T-helper 2 cell treated with Interferon-gamma antibody and Interleukin-4, amounts not matched to agents 100 ng/mL and 5 ng/mL, for 36 hours (primary cell): Measurements from ENCODE around the gene CFAP20DC. TPM values are rescaled to one million over a fixed set of nuclear protein-coding genes. Genes with fewer than 3 reads are reported as not detected.
"Not testable (repeated sequence)": the region's sequence is repeated elsewhere in the genome, so short reads cannot be mapped to it uniquely, and the experiment has no call there.

Experiments used
- intact Hi-C: fragments of 100-400 bp; cut with micrococcal nuclease; formaldehyde crosslinking; loops from one replicate; pipeline ENCODE4 v1.15.1; 2023
- total RNA-seq: library from RNA; stranded (reverse); gene quantifications from 2 replicates; pipeline ENCODE4 v1.2.3, GENCODE V29; 2022

The CFAP20DC gene
- 1.3 and 1.7 TPM in 2 replicates for total RNA-seq

DNA sequence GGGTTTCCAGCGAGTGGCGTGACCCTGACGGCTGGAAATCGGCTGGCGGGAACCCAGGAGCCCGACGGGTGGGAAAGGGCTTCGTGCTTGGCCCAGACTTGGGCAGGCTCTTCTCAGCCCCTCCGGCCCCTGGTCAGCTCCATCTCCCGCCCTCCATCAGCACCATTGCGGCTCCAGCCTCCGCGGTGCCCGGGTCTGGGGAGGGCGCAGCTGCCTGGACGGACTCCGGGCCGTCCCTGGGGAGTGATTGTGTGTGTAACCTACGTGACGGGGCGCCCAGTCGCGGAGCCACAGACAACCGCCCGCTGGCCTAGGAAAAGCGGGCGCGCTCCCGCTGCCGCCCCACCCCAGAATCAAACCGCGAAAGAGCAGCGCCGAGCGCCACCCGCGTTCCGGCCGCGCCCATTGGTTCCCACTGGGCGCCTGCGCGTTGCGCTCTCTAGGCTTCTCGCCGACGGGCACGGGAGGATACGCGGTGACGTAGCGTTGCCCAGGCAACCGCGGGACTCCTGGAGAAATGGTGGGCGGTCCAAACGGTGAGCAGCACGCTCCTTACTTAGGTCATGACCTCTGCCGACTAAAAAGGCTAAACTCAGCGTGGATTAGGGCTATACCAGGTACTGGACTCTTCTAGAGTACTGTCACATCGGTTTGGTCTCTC is at the start of gene CFAP20DC:
Gene CFAP20DC, minus strand, starts transcription at position 355 of the 661 bp plus-strand sequence. CDS start 394 bp downstream, outside the sequence.
- intact Hi-C loops: loop anchor here (1.0 to 5.0 kb wide), 5 partner anchors 151 to 742 kb away; partner anchors contain the start of genes HTD2, KCTD6 and RPP14

- intact Hi-C loops: not testable (repeated sequence)
These were observed 48.7 kb upstream of the CFAP20DC start for GRCh38 chr3:59098516-59098915.

GRCh38 chr3:59094446-59094845 is 44.6 kb upstream of the CFAP20DC start:
- intact Hi-C loops: no loop called here

DNA sequence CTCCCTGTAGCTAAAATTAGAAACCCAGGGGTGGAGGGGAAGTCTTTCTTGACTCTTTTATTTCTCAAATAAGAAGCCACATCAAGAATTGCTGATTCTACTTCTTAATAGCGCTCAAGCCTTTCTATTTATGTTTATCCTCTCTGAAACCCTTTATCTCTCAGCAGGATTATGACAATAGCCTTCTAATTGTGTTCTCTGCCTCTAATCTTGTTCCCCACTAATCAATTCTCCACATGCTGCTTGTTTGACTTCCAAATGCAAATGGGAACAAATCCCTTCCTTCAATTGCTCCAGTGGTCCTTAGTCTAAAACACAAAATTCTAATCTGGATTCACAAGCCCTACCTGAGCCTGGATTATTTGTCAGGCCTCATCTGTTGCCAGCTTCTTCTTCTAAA is 43.7 kb upstream of the CFAP20DC start:
- intact Hi-C loops: no loop called here

DNA sequence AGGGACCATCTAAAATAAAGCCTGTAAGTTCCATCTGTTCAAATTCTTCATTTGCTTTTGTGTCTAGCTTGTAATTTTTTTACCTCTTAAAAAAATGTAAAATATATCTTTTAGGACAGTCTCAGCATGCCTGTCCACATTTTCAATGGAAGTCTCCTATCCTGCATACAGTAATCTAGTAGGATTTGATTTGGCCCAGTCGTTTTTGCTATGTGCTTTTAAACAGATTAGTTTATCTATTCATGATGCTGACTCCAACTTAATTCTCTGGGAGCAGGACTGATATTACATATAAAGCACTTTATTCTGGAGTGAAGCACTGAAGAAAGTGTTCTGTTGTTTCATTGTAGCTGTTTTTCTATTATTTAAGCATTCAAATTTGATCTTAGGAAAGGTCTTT is 38.9 kb upstream of the CFAP20DC start:
- intact Hi-C loops: no loop called here

DNA sequence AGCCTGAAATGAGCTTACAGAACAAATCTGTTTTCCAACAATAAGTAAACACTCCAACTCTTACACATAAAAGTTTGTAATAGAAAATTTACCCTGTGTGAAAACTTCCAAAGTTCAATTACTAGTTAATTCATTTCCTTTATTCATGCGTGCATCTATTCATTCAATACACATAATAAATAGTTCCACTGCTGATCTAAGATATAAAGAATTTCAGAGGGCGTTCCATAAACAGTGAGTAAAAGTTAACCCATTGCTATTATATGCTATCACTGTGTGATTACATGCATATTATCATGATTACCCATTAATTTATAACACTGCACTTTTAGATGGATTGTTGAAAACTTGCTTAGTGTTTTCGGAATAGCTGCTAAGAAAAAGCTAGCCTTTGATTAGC is 36.2 kb upstream of the CFAP20DC start:
- intact Hi-C loops: no loop called here

DNA sequence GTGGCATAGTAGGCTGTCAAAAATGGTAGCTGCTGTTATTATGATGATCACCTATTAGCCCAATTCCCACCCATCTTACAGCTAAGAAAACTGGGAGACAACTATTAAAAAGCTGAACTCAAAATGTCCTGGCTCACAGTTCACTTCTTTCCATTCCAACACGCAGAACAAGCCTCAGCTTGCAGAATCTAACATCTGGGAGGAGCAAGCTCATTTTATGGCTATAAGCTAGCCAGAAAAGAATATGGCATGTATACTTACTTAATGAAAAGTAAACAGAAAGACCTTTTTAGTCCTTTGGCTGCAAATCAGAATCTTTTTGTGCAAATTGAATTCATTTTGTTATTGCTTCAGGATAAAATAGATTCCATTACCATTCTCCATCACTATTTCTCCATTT is 34.8 kb upstream of the CFAP20DC start:
- intact Hi-C loops: no loop called here

- intact Hi-C loops: no loop called here
These were observed 32.3 kb upstream of the CFAP20DC start for GRCh38 chr3:59082106-59082505.

DNA sequence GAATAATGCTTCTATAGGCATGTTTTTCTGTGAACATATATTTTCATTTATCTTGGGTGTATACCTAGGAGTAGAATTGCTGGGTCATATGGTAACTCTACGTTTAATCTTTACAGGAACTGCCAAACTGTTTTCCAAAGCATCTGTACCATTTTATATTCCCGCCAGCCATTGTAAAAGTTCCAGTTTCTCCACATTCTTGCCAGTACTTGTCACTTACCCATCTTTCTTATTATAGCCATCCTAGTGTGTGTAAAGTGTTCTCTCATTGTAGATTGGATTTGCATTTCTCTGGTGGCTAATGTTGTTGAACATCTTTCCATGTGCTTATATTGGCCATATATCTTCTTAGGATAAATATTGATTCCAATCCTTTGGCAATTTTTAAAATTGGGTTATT is 31.2 kb upstream of the CFAP20DC start:
- intact Hi-C loops: no loop called here

- intact Hi-C loops: no loop called here
These were observed 30.1 kb upstream of the CFAP20DC start for GRCh38 chr3:59079962-59080361.

DNA sequence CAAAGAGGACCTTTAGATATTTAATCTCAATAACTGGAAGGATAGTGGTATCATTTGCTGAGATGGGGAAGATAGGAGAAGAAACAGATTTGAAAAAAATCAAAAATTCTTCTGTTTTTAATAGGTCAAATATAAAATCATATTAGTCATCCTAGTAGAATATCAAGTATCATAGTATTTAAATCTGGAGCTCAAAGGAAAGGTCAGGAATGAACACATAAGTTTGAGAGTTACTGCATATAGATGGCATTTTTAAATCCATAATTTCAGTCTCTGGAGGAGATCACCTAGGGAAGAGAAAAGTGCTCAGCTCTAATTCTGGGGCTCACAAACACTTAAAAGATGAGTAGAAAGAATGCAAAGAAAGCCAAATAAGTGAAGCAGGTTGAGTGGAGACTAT is 24.9 kb upstream of the CFAP20DC start:
- intact Hi-C loops: no loop called here

DNA sequence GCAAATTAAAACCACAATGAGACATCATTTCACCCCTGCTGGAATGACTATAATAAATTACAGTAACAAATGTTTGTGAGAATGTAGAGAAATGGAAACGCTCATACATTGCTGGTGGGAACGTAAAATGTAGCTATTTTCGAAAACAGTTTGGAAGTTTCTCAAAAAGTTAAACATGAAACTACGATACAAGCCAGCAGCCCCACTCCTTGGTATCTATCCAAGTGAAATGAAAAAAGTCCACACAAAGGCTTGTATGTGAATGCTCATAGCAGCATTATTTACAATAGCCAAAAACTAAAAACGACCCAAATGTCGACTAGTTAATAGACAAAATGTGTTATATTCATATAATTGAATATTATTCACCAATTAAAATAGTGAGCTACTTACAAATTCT is 22.9 kb upstream of the CFAP20DC start:
- intact Hi-C loops: no loop called here

DNA sequence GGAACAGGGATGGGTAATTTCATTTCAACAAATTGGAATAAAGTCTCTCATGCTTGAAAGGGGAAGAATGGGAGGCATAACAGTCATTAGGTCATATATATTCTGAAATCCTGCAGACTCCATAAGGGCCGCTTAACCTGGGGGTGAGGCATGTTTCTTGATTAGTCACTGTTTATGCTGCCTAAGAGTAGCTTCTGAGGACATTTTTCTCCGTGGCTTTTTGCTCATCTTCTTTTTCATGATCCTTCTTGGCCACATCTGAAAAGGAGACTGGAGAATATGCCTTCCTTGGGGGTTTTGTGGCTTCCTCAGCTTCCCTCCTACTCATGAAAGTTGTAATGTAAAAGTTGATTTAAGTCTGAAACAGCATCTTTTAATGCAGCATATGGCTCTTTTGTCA is 20.0 kb upstream of the CFAP20DC start:
- intact Hi-C loops: no loop called here

DNA sequence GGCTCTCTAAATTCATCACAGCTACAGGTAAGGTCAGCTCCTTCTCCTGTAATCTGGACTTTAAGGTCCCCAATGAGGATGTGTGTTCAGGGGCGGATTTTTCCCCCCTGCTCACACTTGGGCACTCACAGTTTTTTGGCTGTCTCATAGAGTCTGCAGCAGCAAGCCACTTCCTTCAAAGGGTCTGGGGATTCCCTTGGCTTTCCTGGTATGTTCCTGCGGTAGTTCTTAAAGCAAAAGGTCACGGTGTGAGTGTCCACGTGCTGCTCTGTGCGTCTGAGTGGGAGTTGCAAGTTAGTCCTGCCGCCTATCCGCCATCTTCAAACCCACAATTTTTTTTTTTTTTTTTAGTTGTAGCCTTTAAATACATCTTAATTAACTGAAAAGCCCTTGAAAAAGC is 15.4 kb upstream of the CFAP20DC start:
- intact Hi-C loops: no loop called here

GRCh38 chr3:59064728-59065127 is 14.9 kb upstream of the CFAP20DC start:
- intact Hi-C loops: no loop called here

DNA sequence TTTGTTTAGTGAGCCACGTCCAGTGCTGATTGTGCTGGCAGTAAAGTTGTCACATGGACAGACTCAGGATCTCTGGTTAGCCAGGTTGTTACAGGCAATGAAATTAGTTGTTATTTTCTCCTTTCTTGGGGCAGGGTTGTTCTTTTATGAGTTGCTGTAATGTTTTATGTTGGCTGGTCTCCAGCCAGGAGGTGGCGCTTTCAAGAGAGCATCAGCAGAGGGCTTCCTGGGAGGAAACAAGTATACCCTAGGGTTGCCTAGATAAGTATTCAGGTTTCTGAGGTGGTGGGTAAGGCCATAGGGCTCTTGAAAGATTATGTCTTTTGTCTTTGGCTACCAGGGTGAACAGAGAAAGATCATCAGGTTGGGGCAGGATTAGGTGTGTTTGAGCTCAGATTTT is 14.5 kb upstream of the CFAP20DC start:
- intact Hi-C loops: no loop called here

- intact Hi-C loops: no loop called here
These were observed 6.9 kb upstream of the CFAP20DC start for GRCh38 chr3:59056706-59057105.

GRCh38 chr3:59052803-59053411 is 3.1 kb upstream of the CFAP20DC start:
- intact Hi-C loops: loop anchor here (1.0 to 5.0 kb wide), 5 partner anchors 59 to 746 kb away; partner anchors contain the start of genes HTD2, KCTD6 and RPP14

DNA sequence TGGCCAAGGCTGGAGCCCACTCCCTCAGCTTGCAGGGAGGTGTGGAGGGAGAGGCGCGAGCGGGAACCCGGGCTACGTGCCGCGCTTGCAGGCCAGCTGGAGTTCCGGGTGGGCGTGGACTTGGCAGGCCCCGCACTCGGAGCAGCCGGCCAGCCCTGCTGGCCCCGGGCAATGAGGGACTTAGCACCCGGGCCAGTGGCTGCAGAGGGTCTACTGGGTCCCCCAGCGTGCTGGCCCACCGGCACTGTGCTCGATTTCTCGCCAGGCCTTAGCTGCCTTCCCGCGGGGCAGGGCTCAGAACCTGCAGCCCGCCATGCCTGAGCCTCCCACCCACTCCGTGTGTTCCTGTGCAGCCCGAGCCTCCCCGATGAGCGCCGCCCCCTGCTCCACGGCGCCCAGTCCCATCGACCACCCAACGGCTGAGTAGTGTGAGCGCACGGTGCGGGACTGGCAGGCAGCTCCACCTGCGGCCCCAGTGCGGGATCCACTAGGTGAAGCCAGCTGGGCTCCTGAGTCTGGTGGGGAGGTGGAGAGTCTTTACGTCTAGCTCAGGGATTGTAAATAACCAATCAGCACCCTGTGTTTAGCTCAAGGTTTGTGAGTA is 1.1 kb upstream of the CFAP20DC start:
- intact Hi-C loops: loop anchor here (1.0 to 5.0 kb wide), 4 partner anchors 411 to 744 kb away; partner anchors contain the start of genes HTD2, KCTD6 and RPP14

- intact Hi-C loops: no loop called here
These were observed 3.0 kb downstream of the CFAP20DC start for GRCh38 chr3:59046839-59047238.

DNA sequence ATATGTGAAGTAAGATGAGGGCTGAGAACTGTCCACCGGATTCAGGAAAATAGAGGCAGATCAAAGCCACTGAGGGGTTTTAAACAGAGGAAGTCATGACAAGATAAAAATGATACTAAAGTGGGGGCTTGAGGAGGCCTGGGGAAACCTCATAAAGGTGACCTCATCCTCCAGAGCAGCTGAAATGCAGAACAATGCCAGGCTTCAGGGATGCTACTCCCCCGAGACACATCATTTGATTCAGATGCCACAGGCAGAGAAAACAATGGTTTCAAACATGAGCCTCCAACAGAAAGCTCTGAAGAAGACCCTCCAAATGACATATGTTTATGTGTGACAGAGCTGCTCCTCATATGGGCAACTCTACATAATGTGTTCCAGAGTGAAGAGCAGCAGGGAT is 6.4 kb downstream of the CFAP20DC start:
- intact Hi-C loops: no loop called here

DNA sequence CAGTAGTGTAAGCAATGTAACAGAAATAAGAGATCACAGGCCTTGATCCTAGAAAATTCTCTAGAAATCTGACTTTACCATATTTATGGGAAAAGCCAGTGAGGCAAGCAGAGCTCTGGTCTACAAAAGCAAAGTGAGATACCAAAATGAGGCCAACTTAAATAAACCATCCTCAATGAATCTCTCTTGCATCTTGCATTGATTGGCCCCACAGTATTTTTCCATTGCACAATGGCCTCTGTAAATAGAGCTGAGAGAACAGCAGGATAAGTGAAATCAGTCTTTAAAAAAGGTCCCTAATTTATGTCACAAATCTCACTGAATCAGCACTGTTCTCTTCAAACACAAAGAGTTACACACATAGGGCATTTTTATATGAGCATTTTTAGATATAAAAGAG is 8.9 kb downstream of the CFAP20DC start:
- intact Hi-C loops: no loop called here

DNA sequence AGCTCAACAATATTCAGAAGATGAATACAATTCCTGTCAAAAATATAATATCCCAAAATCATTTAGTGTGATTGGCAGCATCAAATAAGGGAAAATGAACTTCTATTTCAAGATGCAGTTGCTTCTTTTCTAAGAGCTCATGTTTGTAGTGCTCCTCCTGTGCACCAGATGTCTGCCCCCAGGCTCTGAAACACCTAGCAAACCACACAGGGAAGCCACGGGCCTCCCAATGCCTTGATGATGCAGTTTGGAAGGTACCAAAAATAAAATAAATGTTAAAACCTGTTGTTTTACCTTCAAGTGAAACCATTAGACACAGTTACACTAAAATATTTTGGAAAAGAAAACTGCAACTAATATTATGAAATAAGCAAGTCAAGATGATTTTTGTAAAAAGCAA is 22.2 kb downstream of the CFAP20DC start:
- intact Hi-C loops: no loop called here
